Stimulated activated CD4-positive, alpha-beta T cell treated with anti-CD3 and anti-CD28 coated beads, Interleukin-4, amount 100 ng/mL, for 48 hours (primary cell): ENCODE results near the gene SRGAP3.

Experiments used
- DNase-seq, 2 donors: peaks; one replicate each; pipeline ENCODE4 v3.0.0-alpha.2; 2020; ENCODE audit warnings: low read depth in 2 of 2

SRGAP3 gene

DNA sequence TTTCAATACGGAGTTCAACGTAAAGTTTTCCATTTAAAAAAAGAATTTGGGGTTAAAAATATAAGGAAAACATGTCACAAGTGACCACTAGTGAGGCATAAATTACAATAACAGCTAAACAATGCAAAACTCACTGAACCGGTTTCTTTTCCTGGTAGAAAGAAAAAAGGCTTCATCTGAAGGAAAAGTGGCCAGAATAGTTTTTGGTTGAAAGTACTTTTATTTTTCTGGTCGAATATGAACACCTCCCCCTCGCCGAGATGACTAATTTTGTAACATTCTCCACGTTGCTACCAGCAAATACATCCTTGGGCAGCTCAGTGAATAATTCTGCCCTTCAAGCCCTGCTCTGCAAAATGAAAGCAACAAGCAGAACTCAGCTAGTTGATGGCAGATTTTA lies 3.9 kb upstream of the SRGAP3 start:
- no peak for DNase-seq

DNA sequence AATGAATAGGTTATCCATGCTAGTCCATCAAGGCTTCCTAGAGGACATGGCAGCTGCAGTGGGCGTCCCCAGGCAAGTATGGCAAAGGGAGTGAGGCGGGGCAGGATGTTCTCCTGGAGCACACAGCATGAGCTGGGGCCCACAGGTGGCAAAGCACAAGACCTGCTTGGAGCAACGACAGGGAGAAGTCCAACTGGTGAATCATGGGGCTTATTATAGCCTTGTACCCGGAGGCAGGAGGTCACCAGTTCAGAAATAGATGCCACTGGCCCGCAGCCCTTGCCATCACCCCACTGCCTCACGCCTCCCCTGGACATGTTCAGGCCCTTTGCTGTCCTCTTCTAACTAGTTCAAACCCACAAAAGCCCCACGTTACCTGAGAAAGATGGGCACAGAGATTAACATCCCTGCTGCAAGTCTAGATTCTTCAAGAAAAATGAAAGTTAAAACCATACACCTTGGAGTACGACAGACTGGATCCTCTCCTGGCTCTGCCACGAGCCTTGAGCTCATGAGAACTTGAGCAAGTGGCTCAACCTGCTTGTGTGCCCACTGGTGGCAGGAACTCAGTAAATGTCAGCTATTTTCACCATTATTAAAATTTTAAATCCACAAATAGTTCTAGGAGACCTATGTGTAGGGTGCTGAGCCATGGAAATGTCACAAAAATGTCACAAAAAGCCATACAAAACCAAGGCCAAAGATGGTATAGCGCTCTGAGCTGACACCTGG lies 1.8 kb upstream of the SRGAP3 start:
- DNase-seq, result no peak

DNA sequence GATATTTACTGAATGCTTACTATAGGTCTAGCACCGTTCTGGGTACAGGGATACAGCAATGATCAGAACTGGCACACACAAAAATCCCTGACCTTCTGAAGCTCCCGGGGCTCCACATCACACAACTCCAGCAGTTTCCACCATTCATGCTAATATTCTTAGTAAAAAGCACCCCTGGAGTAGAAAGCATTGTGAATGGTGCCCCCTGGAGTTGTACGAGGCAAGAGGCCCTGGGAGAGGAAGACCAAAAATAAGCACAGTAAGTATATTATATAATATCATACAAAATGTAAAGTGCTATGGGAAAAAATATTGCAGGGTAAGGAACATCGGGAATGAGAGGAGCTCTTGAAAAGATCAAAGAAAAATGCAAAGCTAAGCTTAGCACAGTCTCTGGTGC lies 790 bp upstream of the SRGAP3 start:
- no peak for DNase-seq

DNA sequence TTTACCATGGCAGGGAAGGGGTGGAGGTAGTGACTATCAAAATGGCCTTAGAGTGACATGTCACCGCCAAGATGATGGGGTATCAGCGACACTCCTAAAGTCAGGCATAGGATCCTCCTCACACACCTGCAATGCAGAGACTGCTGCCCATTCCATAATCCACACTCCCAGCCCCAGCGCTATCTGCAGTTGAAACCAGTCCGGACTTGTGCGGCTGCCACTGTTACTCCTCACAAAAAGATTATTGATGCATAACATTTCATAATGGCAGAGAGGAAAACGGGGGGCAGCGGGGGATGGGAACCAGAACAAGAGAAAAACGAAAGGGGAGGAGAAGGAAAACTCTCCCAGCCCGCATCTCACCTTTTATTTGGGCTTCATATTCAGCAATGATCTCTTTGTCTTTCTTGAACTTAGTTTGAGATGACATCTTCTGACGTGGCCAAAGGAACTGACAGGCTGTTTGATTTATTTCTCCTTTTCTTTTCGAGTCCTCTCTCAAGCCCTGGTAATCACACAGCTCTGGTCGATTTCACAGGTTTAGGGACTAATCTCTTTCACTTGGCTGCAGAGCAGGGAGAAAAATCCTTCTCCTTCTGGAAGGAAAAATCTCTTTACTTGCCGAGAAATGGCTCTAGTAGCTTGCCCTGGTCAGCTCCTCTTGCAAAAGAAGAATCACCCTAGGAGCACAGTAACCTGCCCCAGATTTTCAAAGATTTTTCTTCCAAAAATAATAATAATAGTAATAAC lies 749 bp downstream of the SRGAP3 start:
- no peak for DNase-seq

DNA sequence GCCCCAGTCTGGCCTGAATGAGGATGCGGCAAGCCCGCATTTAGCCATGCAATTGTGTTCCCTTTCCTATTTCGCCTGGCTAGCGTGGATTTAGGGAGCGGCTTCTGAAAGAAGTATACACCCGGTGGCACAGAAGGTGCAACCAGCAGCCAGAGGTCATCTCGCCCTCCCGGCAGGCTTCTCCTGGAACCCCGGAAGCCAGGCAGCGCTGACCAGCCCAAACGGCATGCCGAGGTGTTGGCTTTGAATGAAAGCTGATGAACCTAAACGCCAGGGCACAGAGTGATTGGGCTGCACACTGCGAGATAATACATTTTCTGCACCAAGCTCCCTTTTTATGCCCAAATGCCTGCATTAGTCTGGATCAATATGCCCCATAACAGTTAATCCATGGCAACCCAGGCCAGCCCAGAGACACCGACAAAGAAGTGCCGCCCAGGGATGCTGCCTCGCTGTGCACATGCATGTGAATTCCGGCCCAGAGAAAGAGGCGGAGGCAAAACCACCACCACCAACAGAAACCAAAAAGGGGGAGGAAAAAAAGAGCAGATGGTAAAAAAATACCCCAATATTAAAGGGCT lies 1.4 kb downstream of the SRGAP3 start:
- no peak for DNase-seq

DNA sequence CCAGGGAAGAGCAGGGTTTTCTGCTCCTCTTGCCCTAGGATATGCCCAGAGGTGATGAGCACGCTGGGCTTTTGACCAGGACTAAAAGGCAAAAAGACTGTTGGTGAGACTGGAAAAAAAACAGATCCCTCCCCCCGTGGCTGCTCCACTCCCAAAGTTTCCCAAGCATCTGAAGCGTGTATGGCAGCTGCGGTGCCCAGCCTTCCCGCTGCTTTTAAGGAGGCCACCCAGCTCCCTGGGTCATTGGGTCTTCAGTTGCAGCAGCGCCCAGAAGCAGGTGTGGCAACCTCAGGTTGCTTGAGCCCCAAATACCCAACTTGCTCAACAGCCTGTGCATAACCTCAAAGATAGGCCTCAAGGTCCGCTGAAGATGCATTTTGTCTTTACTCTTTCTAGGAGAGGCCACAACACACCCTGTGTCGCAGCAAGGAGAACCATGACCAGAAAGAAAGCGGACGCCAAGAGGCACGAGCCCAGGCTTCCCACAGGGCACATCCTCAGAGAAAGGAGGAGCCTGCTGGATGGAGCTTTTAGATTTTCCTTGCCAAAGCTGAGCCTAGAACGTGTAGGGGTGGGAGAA lies 2.0 kb downstream of the SRGAP3 start:
- DNase-seq, result no peak

DNA sequence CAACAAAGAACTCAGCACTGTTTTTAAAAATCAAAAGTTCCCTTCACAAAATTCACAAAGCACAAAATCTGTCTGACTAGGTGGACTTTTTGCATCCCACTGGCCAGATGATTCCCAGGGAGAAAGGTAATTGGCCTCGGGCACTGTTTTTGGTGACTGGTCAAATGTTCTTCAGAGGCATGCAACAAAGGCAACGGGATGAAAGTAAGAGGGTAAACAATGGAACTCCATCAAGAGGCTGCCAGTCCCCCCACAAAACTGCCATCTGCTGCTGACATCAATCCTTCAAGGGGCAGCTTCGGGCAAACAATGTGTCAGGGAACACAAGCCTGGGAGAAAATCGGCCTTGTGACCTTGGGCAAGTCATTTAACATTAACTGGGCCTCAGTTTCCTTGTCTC lies 3.3 kb downstream of the SRGAP3 start:
- DNase-seq, result no peak

DNA sequence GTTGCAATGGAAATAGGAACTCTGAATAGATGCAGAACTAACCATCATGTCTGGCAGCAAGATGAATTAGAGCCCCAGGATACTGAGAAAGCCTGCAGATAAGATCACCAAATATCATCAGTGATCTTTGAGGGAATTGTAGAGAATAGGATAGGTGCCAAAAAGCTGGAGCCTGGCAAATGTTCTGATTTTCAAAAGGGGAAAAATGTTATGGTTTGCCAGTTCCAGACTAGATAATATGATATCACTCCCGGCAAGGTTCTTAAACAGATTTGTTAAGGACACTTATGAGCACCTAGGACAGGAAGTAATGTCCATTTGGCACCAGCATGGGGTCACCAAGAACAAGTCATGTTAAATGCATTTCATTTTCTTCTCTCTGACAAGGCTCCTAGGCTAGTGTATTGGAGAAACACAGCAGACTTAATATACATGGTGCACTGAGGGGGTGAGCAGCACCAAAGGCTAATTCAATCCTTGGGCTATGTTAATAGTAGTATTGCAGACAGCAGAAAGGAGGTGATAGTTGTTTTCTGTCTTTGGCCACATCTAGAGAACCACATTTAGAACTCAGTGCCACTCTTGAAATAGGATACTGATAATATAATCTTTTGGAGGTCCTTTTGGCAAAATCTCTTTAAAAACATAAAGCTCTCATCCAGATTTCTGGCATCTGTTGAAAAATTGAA lies 4.8 kb downstream of the SRGAP3 start:
- DNase-seq, result no peak

DNA sequence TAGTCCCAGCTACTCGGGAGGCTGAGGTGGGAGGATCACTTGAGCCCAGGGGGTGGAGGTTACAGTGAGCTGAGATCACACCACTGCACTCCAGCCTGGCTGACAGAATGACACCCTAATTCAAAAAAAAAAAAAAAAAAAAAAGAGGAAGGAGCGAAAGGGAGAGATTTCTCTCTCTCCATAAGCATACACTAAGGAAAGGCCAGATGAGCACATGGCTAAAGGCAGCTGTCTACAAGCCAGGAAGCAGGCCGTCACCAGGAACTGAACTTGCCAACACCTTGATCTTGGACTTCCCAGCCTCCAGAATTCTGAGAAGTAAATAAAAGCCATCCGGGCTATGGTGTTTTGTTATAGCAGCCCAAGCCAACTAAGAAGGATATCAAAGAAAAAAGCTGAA lies 7.5 kb downstream of the SRGAP3 start:
- no peak for DNase-seq

DNA sequence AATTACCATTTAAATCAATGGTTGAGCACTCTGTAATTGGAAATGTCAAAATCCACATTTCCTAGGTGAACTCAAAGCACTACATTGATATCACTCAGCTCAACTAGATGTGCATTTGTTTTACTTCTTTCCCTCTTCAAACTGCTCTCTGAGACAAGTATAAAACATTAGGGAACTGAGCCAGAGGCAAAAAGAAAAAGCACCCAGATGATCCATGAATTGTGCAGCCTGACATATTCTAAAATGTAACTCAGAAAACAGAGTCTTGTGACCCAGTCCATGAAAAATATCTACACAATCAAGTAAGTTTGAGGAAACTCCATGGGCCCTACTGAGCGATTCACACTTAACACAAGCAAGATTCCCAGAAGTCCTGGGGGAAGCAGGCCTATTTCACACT lies 9.8 kb downstream of the SRGAP3 start:
- DNase-seq, result no peak

DNA sequence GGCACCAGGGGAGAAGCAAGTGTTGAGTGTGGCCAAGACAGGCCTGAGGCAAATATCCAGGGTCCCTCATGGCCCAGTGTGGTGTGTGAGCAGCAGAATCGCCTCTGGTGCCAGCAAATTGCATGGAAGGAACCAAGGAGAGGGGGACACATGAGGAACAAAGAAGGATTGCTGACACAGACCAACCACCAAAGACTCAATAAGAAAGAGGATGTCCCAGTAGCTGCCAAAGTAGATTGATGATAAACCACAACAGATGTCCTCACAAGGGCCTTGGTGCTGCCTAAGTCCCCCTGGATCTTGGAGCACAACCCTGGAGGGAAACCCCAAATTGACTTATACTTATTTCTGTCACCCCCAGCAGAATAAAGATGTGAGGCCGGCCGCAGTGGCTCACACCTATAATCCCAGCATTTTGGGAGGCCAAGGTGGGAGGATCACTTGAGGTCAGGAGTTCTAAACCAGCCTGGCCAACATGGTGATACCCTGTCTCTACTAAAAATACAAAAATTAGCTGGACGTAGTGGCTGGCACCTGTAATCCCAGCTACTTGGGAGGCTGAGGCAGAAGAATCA lies 10.6 kb downstream of the SRGAP3 start:
- no peak for DNase-seq

DNA sequence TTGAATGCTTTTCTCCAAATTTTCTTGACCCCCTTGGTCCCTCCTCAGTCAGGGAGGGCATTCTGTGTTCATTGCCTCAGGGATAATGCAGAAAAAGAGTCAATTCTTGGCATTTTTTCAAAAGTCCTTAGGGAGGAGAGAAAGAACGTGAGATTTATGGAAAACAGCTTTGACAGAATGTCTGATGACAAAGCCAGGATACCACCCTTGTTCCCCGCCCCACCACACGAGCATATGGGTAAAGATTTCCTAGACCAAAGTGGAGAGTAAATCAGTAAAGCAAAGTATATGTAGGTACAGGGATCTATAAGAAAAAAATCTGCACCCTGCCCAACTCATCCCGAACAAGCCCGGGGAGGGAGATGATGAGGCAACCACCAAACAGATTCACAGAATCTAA lies 11.2 kb downstream of the SRGAP3 start:
- no peak for DNase-seq

DNA sequence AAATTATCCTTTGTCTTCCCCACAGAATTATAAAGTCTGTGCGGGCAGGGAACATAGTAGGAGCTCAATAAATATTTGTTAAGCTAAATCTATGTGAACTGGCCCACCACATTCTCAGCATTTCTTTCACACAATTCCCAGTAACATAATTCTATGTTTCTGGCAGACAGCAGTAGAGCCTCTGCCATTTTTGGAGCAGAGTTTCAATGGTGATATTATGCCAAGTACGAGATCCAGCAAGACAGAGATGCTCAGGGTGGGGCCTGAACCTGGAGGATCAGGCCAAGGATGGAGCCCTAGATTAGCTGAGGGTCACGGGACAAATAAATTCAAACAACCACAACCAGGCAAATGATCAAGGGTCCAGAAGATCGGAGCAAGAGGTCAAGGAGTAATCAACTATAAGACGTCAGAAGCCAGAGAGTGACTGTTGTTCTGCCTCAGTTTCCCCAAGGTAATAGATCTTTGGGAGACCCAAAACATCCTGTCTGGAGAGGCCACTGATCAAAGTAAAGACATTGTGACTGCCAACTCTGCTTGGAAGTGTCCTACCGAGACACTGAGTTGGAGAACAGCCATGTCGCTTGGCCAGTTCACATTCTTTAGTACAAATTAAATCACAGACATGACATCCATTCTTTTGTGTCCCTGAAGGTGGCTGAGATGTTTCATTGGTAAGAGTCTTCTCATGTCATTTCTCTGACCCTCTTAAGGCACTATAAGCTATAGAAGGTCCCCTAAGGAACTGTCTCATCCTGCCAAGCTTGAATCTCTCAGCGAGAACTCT lies 15.4 kb downstream of the SRGAP3 start:
- no peak for DNase-seq

DNA sequence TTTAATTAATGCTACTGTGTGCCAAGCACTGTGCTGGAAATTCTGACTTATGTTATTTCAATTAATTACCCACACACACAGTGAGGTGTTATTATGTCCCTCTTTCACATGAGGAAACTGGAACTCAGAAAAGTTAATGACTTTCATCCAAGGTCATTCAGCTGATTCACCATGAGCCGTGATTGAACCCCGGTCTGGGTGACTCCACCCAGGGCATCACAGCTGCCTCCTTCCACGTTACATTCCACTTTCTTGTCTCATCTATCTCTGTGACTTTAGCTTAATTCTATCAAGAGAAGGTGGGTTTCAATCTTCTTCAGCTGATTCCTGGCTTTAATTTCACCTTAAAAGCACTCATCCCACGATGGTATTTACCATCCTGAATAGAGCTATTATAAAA lies 16.3 kb downstream of the SRGAP3 start:
- no peak for DNase-seq

DNA sequence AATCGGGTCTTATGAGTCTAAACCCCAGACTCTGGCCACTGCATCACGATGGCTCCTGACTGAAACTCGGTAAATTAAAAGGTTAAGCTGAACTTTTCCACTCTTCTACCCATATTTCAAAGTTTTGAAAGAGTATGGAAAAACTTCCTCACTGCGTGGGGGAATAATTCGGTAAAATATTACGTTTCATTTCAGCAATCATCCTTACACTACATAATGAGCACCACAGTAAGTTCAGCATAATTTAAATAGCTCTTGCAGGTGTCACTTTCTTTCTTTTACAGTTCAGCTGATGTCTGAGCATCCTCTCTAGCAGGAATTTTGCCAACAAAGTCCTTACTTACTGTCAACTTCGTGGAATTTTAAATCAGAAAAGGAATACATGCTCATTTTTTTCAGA lies 17.5 kb downstream of the SRGAP3 start:
- no peak for DNase-seq

DNA sequence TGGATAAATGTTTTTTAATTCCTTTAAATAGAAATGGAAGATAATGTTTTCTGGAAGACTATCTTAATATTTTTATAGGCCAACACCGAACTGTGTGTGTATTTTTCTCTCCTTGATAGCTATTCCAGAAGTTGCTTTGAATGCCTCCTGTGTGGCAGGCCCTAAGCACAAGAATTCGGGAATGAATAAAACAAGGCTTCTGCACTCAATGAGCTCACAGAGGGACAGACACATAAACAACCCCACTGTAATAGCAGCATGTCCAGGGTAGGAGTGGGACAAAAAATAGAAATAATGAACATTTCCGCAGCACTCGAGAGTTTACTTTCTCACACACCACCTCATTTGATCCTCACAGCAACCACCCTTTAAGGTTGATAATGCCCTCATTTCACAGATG lies 18.0 kb downstream of the SRGAP3 start:
- DNase-seq, result no peak

DNA sequence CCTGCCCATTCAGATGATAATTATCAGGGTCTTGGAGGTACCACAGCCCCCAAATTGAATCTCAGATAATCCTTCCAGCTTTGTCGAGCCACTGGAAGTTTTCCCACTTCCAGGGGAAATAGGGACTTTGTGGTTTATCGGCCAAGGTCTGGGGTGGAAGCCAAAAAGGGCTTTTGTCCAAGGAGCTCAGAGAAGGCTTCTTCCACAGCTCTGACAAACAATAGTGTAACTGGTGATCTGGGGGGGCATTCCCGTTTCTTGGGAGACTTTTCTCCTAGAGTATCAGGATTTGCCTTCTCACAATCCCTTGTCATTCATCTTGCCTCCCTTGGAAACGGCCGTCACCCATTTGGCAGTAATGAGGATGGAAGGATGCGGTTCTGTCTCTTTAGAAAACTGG lies 18.4 kb downstream of the SRGAP3 start:
- no peak for DNase-seq

DNA sequence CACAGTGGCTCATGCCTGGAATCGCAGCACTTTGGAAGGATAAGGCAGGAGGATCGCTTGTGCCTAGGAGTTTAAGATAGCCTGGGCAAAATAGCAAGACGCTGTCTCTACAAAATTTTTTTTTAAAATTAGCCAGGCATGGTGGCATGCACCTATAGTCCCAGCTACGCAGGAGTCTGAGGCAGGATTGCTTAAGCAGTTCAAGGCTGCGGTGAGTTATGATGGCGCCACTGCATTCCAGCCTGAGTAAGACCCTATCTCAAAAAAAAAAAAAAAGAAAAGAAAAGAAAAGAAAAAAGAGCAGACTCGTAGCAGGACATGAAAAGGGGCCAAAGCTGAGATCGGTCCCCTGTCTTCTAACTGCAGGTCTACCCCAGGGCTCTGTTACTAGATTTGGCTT lies 18.9 kb downstream of the SRGAP3 start:
- no peak for DNase-seq

DNA sequence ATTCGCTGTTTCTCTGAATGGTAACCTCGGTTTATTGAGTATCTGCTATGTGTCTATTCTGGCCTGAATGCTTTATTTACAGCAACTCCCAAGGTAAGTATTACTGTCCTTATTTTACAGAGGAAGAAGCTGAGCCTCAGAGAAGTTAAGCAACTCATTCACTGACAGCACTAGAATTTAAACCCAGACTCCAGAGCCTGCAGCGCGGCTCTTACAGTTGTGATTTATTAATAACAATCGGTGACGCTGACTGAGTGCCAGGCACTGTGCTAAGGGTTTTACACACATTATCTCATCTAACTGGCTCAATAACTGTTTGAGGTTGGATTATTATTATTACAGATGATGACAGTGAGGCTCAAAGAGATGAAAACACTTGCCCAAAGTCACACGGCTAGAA lies 19.6 kb downstream of the SRGAP3 start:
- no peak for DNase-seq

DNA sequence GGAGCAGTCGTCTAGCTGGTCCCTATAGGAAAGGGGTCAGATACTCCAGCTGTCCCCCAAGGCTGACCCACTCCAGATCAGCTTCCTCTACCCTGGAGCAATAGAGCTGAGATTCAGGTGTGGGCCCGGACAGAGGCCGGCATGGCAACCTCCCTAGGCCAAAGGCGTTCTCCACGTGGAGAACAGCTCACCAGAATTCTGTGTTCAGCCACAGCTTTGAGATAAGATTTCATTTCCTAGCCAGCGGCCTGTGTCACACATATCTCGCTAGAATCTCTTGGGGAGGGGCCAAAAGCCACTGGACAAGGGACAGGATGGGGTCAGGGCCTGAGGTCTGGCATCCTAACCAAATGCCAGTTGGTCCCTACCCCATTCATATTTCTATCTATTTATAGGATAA lies 20.1 kb downstream of the SRGAP3 start:
- no peak for DNase-seq

DNA sequence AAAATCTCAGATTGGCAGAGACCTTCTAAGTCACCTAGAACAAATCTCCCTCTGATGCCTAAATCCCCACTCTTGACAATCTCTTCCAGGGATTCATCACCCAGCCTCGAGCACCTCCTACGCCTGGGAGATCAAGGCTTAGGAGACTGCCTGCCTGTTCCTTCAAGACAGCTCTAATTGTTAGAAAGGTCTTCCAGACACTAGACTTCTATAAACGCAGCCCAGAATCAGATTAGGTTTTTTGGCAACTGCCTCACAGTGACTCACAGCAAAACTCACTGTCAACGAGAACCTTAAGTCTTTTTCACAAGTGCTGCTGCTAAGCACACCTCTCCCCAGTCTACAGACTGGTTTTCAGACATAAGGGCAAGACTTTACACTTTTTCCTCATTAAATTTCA lies 23.1 kb downstream of the SRGAP3 start:
- no peak for DNase-seq
